GM12872 (cell line): ENCODE results near the gene EPHA6.
A peak's percentile ranks its signal among the peaks of the same experiment; 100 is the strongest.

Experiments
- CTCF ChIP-seq: IDR thresholded peaks from 3 replicates; pipeline ENCODE4 v1.5.1; 2011; ENCODE audit warnings: low read depth, mild to moderate bottlenecking, low read length, moderate library complexity; ENCODE audit not compliant: insufficient read depth

The EPHA6 gene

GRCh38 chr3:97713634-97714033 is 899.2 kb downstream of the EPHA6 start:
- TF ChIP-seq CTCF = no peak

GRCh38 chr3:97719156-97719821 is 904.9 kb downstream of the EPHA6 start:
- TF ChIP-seq CTCF = peak; percentile 89

- TF ChIP-seq CTCF = no peak
Observed at GRCh38 chr3:97720417-97720816, 906.0 kb downstream of the EPHA6 start.

GRCh38 chr3:97721446-97721845 is 907.1 kb downstream of the EPHA6 start:
- TF ChIP-seq CTCF = no peak

- no peak for TF ChIP-seq CTCF
Observed at GRCh38 chr3:97736928-97737327, 922.5 kb downstream of the EPHA6 start.

- no peak for TF ChIP-seq CTCF
Observed at GRCh38 chr3:97738761-97739160, 924.4 kb downstream of the EPHA6 start.

- TF ChIP-seq CTCF = no peak
Observed at GRCh38 chr3:97742036-97742435, 927.6 kb downstream of the EPHA6 start.
